K562 (cell line): ENCODE data around the gene CNGA4. TPM values are rescaled to one million over a fixed set of nuclear protein-coding genes. Genes with fewer than 3 reads are reported as not detected.

Experiments
- FOXK1 ChIP-seq: sonication (generic); formaldehyde crosslinking; IDR thresholded peaks from 2 replicates; pipeline ENCODE4 v1.8.0; 2022; ENCODE audit warnings: missing genetic modification reagents, mild to moderate bottlenecking, borderline replicate concordance
- HNRNPUL1 ChIP-seq: fragments of 200-400 bp; formaldehyde crosslinking; IDR thresholded peaks from 2 replicates; pipeline ENCODE4 v1.6.1; 2017; ENCODE audit warnings: low read length
- NFRKB ChIP-seq: fragments of 450-650 bp; IDR thresholded peaks from 2 replicates; pipeline ENCODE4 v1.6.1; 2016; ENCODE audit warnings: low read depth
- NR3C1 ChIP-seq: sonication (generic); formaldehyde crosslinking; IDR thresholded peaks from 2 replicates; pipeline ENCODE4 v1.8.1; 2022; ENCODE audit warnings: missing genetic modification reagents
- POU5F1 ChIP-seq: fragments of 150-350 bp; IDR thresholded peaks from 2 replicates; pipeline ENCODE4 v1.6.1; 2014; ENCODE audit warnings: borderline replicate concordance, low read length, low read depth, mild to moderate bottlenecking; ENCODE audit not compliant: partially characterized antibody
- PREB ChIP-seq: sonication (generic); formaldehyde crosslinking; IDR thresholded peaks from 2 replicates; pipeline ENCODE4 v1.8.1; 2023; ENCODE audit warnings: mild to moderate bottlenecking, missing genetic modification reagents
- RUNX1 ChIP-seq: sonication (generic); IDR thresholded peaks from 2 replicates; pipeline ENCODE4 v1.6.1; 2016; ENCODE audit warnings: antibody characterized with exemption, low read depth
- TAF7 ChIP-seq: fragments of 450-650 bp; IDR thresholded peaks from 2 replicates; pipeline ENCODE4 v1.6.1; 2016; ENCODE audit warnings: missing genetic modification characterization, missing compliant biosample characterization
- TAF9B ChIP-seq: fragments of 450-650 bp; IDR thresholded peaks from 2 replicates; pipeline ENCODE4 v1.6.1; 2018; ENCODE audit warnings: mild to moderate bottlenecking; ENCODE audit not compliant: partially characterized antibody
- U2AF2 ChIP-seq: fragments of 200-400 bp; formaldehyde crosslinking; optimal IDR thresholded peaks from 2 replicates; pipeline ENCODE3; 2017; ENCODE audit warnings: low read depth, mild to moderate bottlenecking, low read length
- ZNF282 ChIP-seq: sonication (generic); formaldehyde crosslinking; IDR thresholded peaks from 2 replicates; pipeline ENCODE4 v1.8.1; 2023; ENCODE audit warnings: missing genetic modification reagents
- polyA plus RNA-seq, 8 experiments: library from polyadenylated mRNA; depleted of rRNA in 4 of 8; stranded (reverse) in 5 of 8; unstranded in 3 of 8; fragments of >200 nt; fragmentation: Nextera tagmentation in 2 of 8; fragmentation: Illumina TruSeq in 1 of 8; extraction: Ambion mirVana in 2 of 8; extraction: Trizol in 1 of 8; gene quantifications; 2 replicates each; pipeline versions ENCODE4 v1.2.1 to v1.2.3, GENCODE V29; 2011 to 2014; ENCODE audit warnings: inconsistent platforms in 1 of 8, missing spikeins in 1 of 8
- total RNA-seq, 7 experiments: library from RNA; depleted of rRNA in 6 of 7; stranded (reverse); fragments of >200 nt in 6 of 7; fragmentation: Illumina TruSeq in 2 of 7; extraction: Trizol in 2 of 7; gene quantifications; 2 replicates each; pipeline versions ENCODE4 v1.2.1 to v1.2.3, GENCODE V29; 2011 to 2021; ENCODE audit warnings: low replicate concordance in 1 of 7
- TF ChIP-seq, protein P1 (sequence below), 2 experiments: fragments of 450-650 bp in 1 of 2; sonication (generic) in 1 of 2; formaldehyde crosslinking in 1 of 2; IDR thresholded peaks in 1 of 2; conservative IDR thresholded peaks in 1 of 2; 2 replicates each; pipeline versions ENCODE4 v1.6.1 to v1.8.1; 2016 to 2023; ENCODE audit warnings: mild to moderate bottlenecking in 2 of 2, moderate library complexity in 2 of 2, inconsistent platforms in 1 of 2, missing genetic modification reagents in 1 of 2
- TF ChIP-seq, protein P2 (sequence below): fragments of 450-650 bp; IDR thresholded peaks from 2 replicates; pipeline ENCODE4 v1.6.1; 2016; ENCODE audit warnings: low read depth
- TF ChIP-seq, protein P3 (sequence below): fragments of 200-800 bp; sonication (Bioruptor generic); IDR thresholded peaks from 2 replicates; pipeline ENCODE4 v1.6.1; 2017; ENCODE audit warnings: missing genetic modification characterization, missing compliant biosample characterization

The CNGA4 gene
- total and polyA plus RNA-seq, 9 of the 15 experiments (the other 6 are each of a cell fraction or from before 2014, with no cell fraction given): 0.04 to 0.09 (median 0.06) TPM; not detected in 6

- TF ChIP-seq PREB (CRISPR knock-in tag): no peak
- TF ChIP-seq NR3C1 (CRISPR knock-in tag): no peak
- no peak for TF ChIP-seq HNRNPUL1
- TF ChIP-seq U2AF2: no peak
- no peak for TF ChIP-seq TAF7 (tag)
- TF ChIP-seq, protein P1, sequence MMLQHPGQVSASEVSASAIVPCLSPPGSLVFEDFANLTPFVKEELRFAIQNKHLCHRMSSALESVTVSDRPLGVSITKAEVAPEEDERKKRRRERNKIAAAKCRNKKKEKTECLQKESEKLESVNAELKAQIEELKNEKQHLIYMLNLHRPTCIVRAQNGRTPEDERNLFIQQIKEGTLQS (IDR thresholded peaks at IDR 0.05): no peak
- TF ChIP-seq, protein P1 (CRISPR knock-in tag; conservative IDR thresholded peaks at IDR 0.05): no peak
- no peak for TF ChIP-seq NFRKB
- no peak for TF ChIP-seq ZNF282 (CRISPR knock-in tag)
- TF ChIP-seq, protein P2, sequence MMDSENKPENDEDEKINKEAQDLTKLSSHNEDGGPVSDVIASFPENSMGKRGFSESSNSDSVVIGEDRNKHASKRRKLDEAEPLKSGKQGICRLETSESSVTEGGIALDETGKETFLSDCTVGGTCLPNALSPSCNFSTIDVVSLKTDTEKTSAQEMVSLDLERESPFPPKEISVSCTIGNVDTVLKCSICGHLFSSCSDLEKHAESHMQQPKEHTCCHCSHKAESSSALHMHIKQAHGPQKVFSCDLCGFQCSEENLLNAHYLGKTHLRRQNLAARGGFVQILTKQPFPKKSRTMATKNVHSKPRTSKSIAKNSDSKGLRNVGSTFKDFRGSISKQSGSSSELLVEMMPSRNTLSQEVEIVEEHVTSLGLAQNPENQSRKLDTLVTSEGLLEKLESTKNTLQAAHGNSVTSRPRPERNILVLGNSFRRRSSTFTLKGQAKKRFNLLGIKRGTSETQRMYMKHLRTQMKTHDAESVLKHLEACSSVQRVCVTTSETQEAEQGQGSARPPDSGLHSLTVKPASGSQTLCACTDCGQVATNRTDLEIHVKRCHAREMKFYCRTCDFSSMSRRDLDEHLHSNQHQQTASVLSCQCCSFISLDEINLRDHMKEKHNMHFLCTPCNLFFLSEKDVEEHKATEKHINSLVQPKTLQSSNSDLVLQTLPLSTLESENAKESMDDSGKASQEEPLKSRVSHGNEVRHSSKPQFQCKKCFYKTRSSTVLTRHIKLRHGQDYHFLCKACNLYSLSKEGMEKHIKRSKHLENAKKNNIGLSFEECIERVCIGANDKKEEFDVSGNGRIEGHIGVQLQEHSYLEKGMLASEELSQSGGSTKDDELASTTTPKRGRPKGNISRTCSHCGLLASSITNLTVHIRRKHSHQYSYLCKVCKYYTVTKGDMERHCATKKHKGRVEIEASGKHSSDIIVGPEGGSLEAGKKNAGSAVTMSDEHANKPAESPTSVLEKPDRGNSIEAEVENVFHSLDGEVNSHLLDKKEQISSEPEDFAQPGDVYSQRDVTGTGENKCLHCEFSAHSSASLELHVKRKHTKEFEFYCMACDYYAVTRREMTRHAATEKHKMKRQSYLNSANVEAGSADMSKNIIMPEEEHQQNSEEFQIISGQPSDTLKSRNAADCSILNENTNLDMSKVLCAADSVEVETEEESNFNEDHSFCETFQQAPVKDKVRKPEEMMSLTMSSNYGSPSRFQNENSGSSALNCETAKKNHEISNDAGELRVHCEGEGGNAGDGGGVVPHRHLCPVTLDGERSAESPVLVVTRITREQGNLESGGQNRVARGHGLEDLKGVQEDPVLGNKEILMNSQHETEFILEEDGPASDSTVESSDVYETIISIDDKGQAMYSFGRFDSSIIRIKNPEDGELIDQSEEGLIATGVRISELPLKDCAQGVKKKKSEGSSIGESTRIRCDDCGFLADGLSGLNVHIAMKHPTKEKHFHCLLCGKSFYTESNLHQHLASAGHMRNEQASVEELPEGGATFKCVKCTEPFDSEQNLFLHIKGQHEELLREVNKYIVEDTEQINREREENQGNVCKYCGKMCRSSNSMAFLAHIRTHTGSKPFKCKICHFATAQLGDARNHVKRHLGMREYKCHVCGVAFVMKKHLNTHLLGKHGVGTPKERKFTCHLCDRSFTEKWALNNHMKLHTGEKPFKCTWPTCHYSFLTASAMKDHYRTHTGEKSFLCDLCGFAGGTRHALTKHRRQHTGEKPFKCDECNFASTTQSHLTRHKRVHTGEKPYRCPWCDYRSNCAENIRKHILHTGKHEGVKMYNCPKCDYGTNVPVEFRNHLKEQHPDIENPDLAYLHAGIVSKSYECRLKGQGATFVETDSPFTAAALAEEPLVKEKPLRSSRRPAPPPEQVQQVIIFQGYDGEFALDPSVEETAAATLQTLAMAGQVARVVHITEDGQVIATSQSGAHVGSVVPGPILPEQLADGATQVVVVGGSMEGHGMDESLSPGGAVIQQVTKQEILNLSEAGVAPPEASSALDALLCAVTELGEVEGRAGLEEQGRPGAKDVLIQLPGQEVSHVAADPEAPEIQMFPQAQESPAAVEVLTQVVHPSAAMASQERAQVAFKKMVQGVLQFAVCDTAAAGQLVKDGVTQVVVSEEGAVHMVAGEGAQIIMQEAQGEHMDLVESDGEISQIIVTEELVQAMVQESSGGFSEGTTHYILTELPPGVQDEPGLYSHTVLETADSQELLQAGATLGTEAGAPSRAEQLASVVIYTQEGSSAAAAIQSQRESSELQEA: no peak
- no peak for TF ChIP-seq FOXK1 (CRISPR knock-in tag)
- TF ChIP-seq POU5F1: no peak
- TF ChIP-seq, protein P3, sequence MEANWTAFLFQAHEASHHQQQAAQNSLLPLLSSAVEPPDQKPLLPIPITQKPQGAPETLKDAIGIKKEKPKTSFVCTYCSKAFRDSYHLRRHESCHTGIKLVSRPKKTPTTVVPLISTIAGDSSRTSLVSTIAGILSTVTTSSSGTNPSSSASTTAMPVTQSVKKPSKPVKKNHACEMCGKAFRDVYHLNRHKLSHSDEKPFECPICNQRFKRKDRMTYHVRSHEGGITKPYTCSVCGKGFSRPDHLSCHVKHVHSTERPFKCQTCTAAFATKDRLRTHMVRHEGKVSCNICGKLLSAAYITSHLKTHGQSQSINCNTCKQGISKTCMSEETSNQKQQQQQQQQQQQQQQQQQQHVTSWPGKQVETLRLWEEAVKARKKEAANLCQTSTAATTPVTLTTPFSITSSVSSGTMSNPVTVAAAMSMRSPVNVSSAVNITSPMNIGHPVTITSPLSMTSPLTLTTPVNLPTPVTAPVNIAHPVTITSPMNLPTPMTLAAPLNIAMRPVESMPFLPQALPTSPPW: no peak
- TF ChIP-seq RUNX1: no peak
- no peak for TF ChIP-seq TAF9B
Measured at GRCh38 chr11:6269994-6270393, 31.1 kb downstream of the CNGA4 start (continued).
